ENCODE data around the gene RPS6KA2. TPM values are rescaled to one million over a fixed set of nuclear protein-coding genes. Genes with fewer than 3 reads are reported as not detected.

The RPS6KA2 gene
- total RNA-seq, 1 experiment from 2014 or later: 4.1 TPM

DNA sequence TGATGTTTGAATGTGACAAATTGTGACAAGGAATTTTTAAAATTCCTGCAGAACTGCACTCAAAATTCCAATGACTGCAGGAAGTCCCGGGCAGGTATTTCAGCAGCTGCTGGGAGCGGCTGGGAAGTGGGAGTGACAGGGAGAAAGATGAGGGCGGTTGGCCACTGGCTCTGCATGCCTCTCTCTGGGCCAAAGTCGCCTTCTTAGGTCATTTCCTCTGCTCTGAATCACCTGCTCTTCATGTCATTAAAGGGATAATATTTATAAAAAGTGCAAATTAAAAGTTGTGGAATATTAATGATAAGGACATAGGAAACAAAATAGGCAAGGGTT lies 84.5 kb downstream of the RPS6KA2 start:
- in situ Hi-C loops (cut with HindIII; ENCODE audit: low pct_unique_long_range_greater_than_20kb, low sequenced_read_pairs): no loop called here
- ChIA-PET CTCF (no interaction called here), POLR2A (no interaction called here)
- Histone ChIP-seq H3K27ac (ENCODE audit: low read length) (no peak overlapping the region), H3K36me3 (ENCODE audit: control insufficient read depth, insufficient read depth, low read length) (no peaks in the 10 kb centered on the region), H3K4me3 (ENCODE audit: low read depth in 2 of 2, low read length in 2 of 2) (no peak overlapping the region), H3K27me3 (ENCODE audit: control insufficient read depth, insufficient read depth, low read length) (no peaks in the 10 kb centered on the region; the same call in 1 of the 2 replicates), H3K4me1 (ENCODE audit: control insufficient read depth, insufficient read depth, low read length) (peaks cover 11% of the 10 kb centered on the region; the same call in 1 of the 2 replicates), H3K9me3 (ENCODE audit: control insufficient read depth, insufficient read depth, low read depth, low read length) (no peaks in the 10 kb centered on the region)
- no peak for ATAC-seq
- no TSS peak for BruUV-seq (replicated peaks)
- intact Hi-C loops (cut with micrococcal nuclease; ENCODE audit: unreplicated experiment): no loop called here
- no peak for TF ChIP-seq POLR2AphosphoS5 (IDR thresholded peaks at IDR 0.05; ENCODE audit: low read depth, low read length)
- TF ChIP-seq, protein P1, sequence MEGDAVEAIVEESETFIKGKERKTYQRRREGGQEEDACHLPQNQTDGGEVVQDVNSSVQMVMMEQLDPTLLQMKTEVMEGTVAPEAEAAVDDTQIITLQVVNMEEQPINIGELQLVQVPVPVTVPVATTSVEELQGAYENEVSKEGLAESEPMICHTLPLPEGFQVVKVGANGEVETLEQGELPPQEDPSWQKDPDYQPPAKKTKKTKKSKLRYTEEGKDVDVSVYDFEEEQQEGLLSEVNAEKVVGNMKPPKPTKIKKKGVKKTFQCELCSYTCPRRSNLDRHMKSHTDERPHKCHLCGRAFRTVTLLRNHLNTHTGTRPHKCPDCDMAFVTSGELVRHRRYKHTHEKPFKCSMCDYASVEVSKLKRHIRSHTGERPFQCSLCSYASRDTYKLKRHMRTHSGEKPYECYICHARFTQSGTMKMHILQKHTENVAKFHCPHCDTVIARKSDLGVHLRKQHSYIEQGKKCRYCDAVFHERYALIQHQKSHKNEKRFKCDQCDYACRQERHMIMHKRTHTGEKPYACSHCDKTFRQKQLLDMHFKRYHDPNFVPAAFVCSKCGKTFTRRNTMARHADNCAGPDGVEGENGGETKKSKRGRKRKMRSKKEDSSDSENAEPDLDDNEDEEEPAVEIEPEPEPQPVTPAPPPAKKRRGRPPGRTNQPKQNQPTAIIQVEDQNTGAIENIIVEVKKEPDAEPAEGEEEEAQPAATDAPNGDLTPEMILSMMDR (IDR thresholded peaks at IDR 0.05): no peak
- TF ChIP-seq SIN3A (IDR thresholded peaks at IDR 0.05; ENCODE audit: borderline replicate concordance, insufficient read depth, low read depth, low read length): no peak
- TF ChIP-seq, protein P2, sequence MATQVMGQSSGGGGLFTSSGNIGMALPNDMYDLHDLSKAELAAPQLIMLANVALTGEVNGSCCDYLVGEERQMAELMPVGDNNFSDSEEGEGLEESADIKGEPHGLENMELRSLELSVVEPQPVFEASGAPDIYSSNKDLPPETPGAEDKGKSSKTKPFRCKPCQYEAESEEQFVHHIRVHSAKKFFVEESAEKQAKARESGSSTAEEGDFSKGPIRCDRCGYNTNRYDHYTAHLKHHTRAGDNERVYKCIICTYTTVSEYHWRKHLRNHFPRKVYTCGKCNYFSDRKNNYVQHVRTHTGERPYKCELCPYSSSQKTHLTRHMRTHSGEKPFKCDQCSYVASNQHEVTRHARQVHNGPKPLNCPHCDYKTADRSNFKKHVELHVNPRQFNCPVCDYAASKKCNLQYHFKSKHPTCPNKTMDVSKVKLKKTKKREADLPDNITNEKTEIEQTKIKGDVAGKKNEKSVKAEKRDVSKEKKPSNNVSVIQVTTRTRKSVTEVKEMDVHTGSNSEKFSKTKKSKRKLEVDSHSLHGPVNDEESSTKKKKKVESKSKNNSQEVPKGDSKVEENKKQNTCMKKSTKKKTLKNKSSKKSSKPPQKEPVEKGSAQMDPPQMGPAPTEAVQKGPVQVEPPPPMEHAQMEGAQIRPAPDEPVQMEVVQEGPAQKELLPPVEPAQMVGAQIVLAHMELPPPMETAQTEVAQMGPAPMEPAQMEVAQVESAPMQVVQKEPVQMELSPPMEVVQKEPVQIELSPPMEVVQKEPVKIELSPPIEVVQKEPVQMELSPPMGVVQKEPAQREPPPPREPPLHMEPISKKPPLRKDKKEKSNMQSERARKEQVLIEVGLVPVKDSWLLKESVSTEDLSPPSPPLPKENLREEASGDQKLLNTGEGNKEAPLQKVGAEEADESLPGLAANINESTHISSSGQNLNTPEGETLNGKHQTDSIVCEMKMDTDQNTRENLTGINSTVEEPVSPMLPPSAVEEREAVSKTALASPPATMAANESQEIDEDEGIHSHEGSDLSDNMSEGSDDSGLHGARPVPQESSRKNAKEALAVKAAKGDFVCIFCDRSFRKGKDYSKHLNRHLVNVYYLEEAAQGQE (IDR thresholded peaks at IDR 0.05; ENCODE audit: insufficient read depth in 1 of 2, low read depth in 2 of 2, low read length in 1 of 2): no peak
- TF ChIP-seq TCF7L2 (IDR thresholded peaks at IDR 0.05; ENCODE audit: low read depth, low read length): no peak
- no peak for DNase-seq (ENCODE audit: low read depth, low spot score)

DNA sequence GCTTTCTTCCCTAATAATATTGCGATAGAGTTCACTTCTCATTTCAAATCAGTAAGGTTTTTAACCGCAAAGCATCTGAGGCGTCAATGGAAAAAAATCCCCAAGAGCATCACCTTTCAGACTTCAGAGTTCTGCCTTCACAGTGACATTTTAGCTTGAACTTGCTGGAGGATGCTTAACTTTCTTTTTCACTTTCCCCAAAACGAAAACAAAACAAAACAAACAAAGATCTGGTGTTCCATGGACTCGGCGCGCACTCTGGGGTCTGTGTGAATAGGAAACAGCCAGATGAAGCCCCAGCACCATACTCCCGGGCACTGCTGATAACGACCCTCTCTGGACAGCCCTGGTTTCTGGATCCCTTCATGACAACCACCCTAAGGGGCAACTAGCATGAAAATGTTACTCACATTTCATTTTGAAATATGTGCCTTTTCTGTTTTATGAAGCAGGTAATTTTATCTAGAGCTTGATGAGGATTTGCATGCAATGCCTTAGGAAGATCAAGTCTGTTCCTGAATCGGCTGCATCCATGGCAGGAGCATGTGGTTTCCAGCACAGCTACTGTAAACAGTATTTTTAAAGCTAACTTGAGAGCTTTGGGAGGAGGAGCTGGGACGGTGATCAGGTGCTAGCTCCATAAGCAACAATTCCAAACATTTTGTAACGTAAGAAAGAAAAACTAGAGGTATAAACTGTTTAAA lies 85.0 kb downstream of the RPS6KA2 start:
- Histone ChIP-seq H3K4me1 (ENCODE audit: control insufficient read depth, insufficient read depth, low read length) (peaks cover 11% of the 10 kb centered on the region; the same call in 1 of the 2 replicates), H3K4me3 (ENCODE audit: low read depth in 2 of 2, low read length in 2 of 2) (peak overlapping the region in 1 of 2 experiments; percentile 26; a peak in 1 of 4 replicates), H3K27me3 (ENCODE audit: control insufficient read depth, insufficient read depth, low read length) (no peaks in the 10 kb centered on the region; the same call in 1 of the 2 replicates), H3K27ac (ENCODE audit: low read length) (no peak overlapping the region), H3K9me3 (ENCODE audit: control insufficient read depth, insufficient read depth, low read depth, low read length) (no peaks in the 10 kb centered on the region), H3K36me3 (ENCODE audit: control insufficient read depth, insufficient read depth, low read length) (no peaks in the 10 kb centered on the region)
- CTCF ChIA-PET: interaction anchor here (0.6 kb wide), 1 partner anchor 72 kb away, joined by 3 read pairs; no protein-coding TSS in a partner anchor
- TF ChIP-seq, protein P2 (IDR thresholded peaks at IDR 0.05; ENCODE audit: insufficient read depth in 1 of 2, low read depth in 2 of 2, low read length in 1 of 2): no peak
- TF ChIP-seq POLR2AphosphoS5 (IDR thresholded peaks at IDR 0.05; ENCODE audit: low read depth, low read length) (no peak), TCF7L2 (IDR thresholded peaks at IDR 0.05; ENCODE audit: low read depth, low read length) (no peak), SIN3A (IDR thresholded peaks at IDR 0.05; ENCODE audit: borderline replicate concordance, insufficient read depth, low read depth, low read length) (no peak)
- TF ChIP-seq, protein P1 (IDR thresholded peaks at IDR 0.05): no peak
- no peak for ATAC-seq
- no TSS peak for BruUV-seq (replicated peaks)
- intact Hi-C loops (cut with micrococcal nuclease; ENCODE audit: unreplicated experiment): no loop called here
- in situ Hi-C loops (cut with HindIII; ENCODE audit: low pct_unique_long_range_greater_than_20kb, low sequenced_read_pairs): no loop called here
- no peak for DNase-seq (ENCODE audit: low read depth, low spot score)
- POLR2A ChIA-PET: no interaction called here

Measured in Panc1 (cell line).